Keratinocyte (primary cell): ENCODE measurements around the gene TBC1D5.

Experiments
- EZH2 ChIP-seq: IDR thresholded peaks from one replicate; pipeline ENCODE4 v1.6.1; 2012; ENCODE audit warnings: inconsistent platforms, mild to moderate bottlenecking, low read length, moderate library complexity
- TF ChIP-seq, protein P1 (sequence below), 3 experiments: IDR thresholded peaks in 1 of 3; conservative IDR thresholded peaks in 1 of 3; optimal IDR thresholded peaks in 1 of 3; 2 replicates in 2 of 3; 3 replicates in 1 of 3; pipeline versions ENCODE3 to v1.5.1; 2011; ENCODE audit warnings: low read length in 3 of 3, mild to moderate bottlenecking in 3 of 3, moderate library complexity in 2 of 3, control low read depth in 1 of 3, inconsistent platforms in 1 of 3; ENCODE audit not compliant: insufficient read depth in 2 of 3; ENCODE audit errors: extremely low read depth in 1 of 3

GRCh38 chr3:17544632-17545031, 197.8 kb downstream of the TBC1D5 start:
- TF ChIP-seq, protein P1, sequence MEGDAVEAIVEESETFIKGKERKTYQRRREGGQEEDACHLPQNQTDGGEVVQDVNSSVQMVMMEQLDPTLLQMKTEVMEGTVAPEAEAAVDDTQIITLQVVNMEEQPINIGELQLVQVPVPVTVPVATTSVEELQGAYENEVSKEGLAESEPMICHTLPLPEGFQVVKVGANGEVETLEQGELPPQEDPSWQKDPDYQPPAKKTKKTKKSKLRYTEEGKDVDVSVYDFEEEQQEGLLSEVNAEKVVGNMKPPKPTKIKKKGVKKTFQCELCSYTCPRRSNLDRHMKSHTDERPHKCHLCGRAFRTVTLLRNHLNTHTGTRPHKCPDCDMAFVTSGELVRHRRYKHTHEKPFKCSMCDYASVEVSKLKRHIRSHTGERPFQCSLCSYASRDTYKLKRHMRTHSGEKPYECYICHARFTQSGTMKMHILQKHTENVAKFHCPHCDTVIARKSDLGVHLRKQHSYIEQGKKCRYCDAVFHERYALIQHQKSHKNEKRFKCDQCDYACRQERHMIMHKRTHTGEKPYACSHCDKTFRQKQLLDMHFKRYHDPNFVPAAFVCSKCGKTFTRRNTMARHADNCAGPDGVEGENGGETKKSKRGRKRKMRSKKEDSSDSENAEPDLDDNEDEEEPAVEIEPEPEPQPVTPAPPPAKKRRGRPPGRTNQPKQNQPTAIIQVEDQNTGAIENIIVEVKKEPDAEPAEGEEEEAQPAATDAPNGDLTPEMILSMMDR (optimal IDR thresholded peaks at IDR 0.05 in 1 of 3, IDR thresholded peaks at IDR 0.05 in 1 of 3, conservative IDR thresholded peaks at IDR 0.05 in 1 of 3; ENCODE audit: extremely low read depth in 1 of 3, insufficient read depth in 2 of 3, low read length in 3 of 3), result peak in 1 of 3 experiments; percentile 4
- TF ChIP-seq EZH2, result no peak
